GM12878 (cell line): ENCODE measurements around the gene KHDRBS1.

ENCODE experiments used
- EGR1 ChIP-seq, 2 experiments: IDR thresholded peaks; 1 replicate in 1 of 2; 2 replicates in 1 of 2; pipeline ENCODE4 v1.6.1; 2011 to 2012; ENCODE audit warnings: low read depth in 2 of 2, low read length in 2 of 2, borderline replicate concordance in 1 of 2, mild to moderate bottlenecking in 1 of 2, moderate library complexity in 1 of 2
- EZH2 ChIP-seq: IDR thresholded peaks from 2 replicates; pipeline ENCODE4 v1.6.1; 2012; ENCODE audit warnings: low read depth, mild to moderate bottlenecking, control low read depth, inconsistent platforms, low read length, borderline replicate concordance; ENCODE audit not compliant: control insufficient read depth
- FOXM1 ChIP-seq: IDR thresholded peaks from 2 replicates; pipeline ENCODE4 v1.6.1; 2012; ENCODE audit warnings: low read depth, mild to moderate bottlenecking, inconsistent platforms, low read length, moderate library complexity
- POLR2A ChIP-seq: IDR thresholded peaks from 2 replicates; pipeline ENCODE4 v1.6.1; 2011; ENCODE audit warnings: low read depth, mild to moderate bottlenecking, low read length
- RCOR1 ChIP-seq: conservative IDR thresholded peaks from 2 replicates; pipeline ENCODE4 v1.6.1; 2012; ENCODE audit warnings: low read depth, low read length, improper control_type of control experiment
- ZZZ3 ChIP-seq: IDR thresholded peaks from 2 replicates; pipeline ENCODE4 v1.6.1; 2011; ENCODE audit warnings: low read depth; ENCODE audit not compliant: control insufficient read depth, insufficient read length
- TF ChIP-seq, protein P1 (sequence below), 3 experiments: IDR thresholded peaks in 2 of 3; conservative IDR thresholded peaks in 1 of 3; 2 replicates each; pipeline ENCODE4 v1.5.1; 2011; ENCODE audit warnings: low read depth in 3 of 3, low read length in 3 of 3, mild to moderate bottlenecking in 3 of 3, control low read depth in 2 of 3, moderate library complexity in 2 of 3, inconsistent platforms in 1 of 3, mixed read lengths in 1 of 3; ENCODE audit not compliant: control insufficient read depth in 2 of 3, insufficient read depth in 1 of 3; ENCODE audit errors: extremely low read depth in 1 of 3
- TF ChIP-seq, protein P2 (sequence below): IDR thresholded peaks from 2 replicates; pipeline ENCODE4 v1.6.1; 2012; ENCODE audit warnings: low read depth, low read length, improper control_type of control experiment
- TF ChIP-seq, protein P3 (sequence below): fragments of 450-650 bp; IDR thresholded peaks from 2 replicates; pipeline ENCODE4 v1.6.1; 2017; ENCODE audit warnings: mild to moderate bottlenecking

DNA sequence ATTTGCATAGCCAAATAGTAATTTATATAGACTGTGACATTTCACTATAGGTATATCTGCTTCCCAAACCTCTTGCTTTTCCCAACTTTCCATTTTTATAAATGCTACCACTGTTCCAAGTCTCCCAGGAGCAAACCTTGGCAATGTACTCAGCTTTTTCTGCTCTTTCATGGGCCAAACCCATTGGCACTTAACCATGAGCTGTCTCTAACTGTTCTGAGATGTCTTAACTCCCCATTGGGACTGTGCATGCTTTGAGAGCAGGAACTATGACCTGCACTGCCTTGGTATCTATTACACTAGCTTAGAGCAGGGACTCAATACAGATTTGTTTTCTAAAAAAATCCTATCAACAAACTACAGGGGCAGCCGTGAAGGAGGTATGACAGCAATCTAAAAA, 22.5 kb upstream of the KHDRBS1 start:
- TF ChIP-seq POLR2A (no peak), EZH2 (no peak), FOXM1 (no peak), EGR1 (IDR thresholded peaks at IDR 0.05; ENCODE audit: borderline replicate concordance in 1 of 2, low read depth in 2 of 2, low read length in 2 of 2) (no peak), ZZZ3 (no peak), RCOR1 (no peak)
- TF ChIP-seq, protein P1, sequence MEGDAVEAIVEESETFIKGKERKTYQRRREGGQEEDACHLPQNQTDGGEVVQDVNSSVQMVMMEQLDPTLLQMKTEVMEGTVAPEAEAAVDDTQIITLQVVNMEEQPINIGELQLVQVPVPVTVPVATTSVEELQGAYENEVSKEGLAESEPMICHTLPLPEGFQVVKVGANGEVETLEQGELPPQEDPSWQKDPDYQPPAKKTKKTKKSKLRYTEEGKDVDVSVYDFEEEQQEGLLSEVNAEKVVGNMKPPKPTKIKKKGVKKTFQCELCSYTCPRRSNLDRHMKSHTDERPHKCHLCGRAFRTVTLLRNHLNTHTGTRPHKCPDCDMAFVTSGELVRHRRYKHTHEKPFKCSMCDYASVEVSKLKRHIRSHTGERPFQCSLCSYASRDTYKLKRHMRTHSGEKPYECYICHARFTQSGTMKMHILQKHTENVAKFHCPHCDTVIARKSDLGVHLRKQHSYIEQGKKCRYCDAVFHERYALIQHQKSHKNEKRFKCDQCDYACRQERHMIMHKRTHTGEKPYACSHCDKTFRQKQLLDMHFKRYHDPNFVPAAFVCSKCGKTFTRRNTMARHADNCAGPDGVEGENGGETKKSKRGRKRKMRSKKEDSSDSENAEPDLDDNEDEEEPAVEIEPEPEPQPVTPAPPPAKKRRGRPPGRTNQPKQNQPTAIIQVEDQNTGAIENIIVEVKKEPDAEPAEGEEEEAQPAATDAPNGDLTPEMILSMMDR (IDR thresholded peaks at IDR 0.05 in 2 of 3, conservative IDR thresholded peaks at IDR 0.05 in 1 of 3; ENCODE audit: control insufficient read depth in 2 of 3, extremely low read depth in 1 of 3, insufficient read depth in 1 of 3, low read depth in 3 of 3, low read length in 3 of 3) = no peak
- TF ChIP-seq, protein P2, sequence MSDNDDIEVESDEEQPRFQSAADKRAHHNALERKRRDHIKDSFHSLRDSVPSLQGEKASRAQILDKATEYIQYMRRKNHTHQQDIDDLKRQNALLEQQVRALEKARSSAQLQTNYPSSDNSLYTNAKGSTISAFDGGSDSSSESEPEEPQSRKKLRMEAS = no peak
- TF ChIP-seq, protein P3, sequence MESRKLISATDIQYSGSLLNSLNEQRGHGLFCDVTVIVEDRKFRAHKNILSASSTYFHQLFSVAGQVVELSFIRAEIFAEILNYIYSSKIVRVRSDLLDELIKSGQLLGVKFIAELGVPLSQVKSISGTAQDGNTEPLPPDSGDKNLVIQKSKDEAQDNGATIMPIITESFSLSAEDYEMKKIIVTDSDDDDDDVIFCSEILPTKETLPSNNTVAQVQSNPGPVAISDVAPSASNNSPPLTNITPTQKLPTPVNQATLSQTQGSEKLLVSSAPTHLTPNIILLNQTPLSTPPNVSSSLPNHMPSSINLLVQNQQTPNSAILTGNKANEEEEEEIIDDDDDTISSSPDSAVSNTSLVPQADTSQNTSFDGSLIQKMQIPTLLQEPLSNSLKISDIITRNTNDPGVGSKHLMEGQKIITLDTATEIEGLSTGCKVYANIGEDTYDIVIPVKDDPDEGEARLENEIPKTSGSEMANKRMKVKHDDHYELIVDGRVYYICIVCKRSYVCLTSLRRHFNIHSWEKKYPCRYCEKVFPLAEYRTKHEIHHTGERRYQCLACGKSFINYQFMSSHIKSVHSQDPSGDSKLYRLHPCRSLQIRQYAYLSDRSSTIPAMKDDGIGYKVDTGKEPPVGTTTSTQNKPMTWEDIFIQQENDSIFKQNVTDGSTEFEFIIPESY = no peak
